Parathyroid adenoma (tissue), 2 donors: Measurements from ENCODE around the gene SLC12A9.
A peak's percentile ranks its signal among the peaks of the same experiment; 100 is the strongest.

Source experiments
- H2AFZ ChIP-seq: fragments of 300-600 bp; sonication (generic); one replicate; pipeline ENCODE4 v1.7.0; 2017; ENCODE audit warnings: antibody characterized with exemption, mild to moderate bottlenecking
- H3K27ac ChIP-seq: fragments of 300-600 bp; sonication (generic); one replicate; pipeline ENCODE4 v1.7.0; 2017
- H3K27me3 ChIP-seq: fragments of 300-600 bp; sonication (generic); one replicate; pipeline ENCODE4 v1.7.0; 2017; ENCODE audit warnings: low read length; ENCODE audit not compliant: control insufficient read depth, insufficient read depth
- H3K36me3 ChIP-seq: fragments of 300-600 bp; sonication (generic); one replicate; pipeline ENCODE4 v1.7.0; 2017; ENCODE audit warnings: low read length; ENCODE audit not compliant: control insufficient read depth, insufficient read depth
- H3K4me1 ChIP-seq: fragments of 300-600 bp; sonication (generic); one replicate; pipeline ENCODE4 v1.7.0; 2017; ENCODE audit warnings: control low read depth
- H3K4me2 ChIP-seq: fragments of 300-600 bp; sonication (generic); one replicate; pipeline ENCODE4 v1.7.0; 2017; ENCODE audit warnings: low read length
- H3K4me3 ChIP-seq: fragments of 300-600 bp; sonication (generic); one replicate; pipeline ENCODE4 v1.7.0; 2017; ENCODE audit warnings: low read depth, low read length
- H3K79me2 ChIP-seq: fragments of 300-600 bp; sonication (generic); one replicate; pipeline ENCODE4 v1.7.0; 2017; ENCODE audit warnings: control low read depth
- H3K9ac ChIP-seq: fragments of 300-600 bp; sonication (generic); one replicate; pipeline ENCODE4 v1.7.0; 2017; ENCODE audit warnings: mild to moderate bottlenecking
- H3K9me3 ChIP-seq: fragments of 300-600 bp; sonication (generic); one replicate; pipeline ENCODE4 v1.7.0; 2017; ENCODE audit warnings: low read length; ENCODE audit not compliant: control insufficient read depth
- CTCF ChIP-seq: fragments of 300-600 bp; sonication (generic); IDR thresholded peaks from one replicate; pipeline ENCODE4 v1.7.0; 2017; ENCODE audit warnings: antibody characterized with exemption, mild to moderate bottlenecking
- donor health status: primary hyperparathyroidism.

The SLC12A9 gene

GRCh38 chr7:100865372-100865911, 12.9 kb downstream of the SLC12A9 start:
- Histone ChIP-seq H3K4me1 (peaks cover 15% of the 10 kb centered on the region), H3K4me3 (peak overlapping the region; percentile 99), H3K36me3 (no peaks in the 10 kb centered on the region), H3K4me2 (no peak overlapping the region), H3K27me3 (no peaks in the 10 kb centered on the region), H3K9me3 (no peaks in the 10 kb centered on the region), H3K27ac (no peak overlapping the region), H3K79me2 (peaks cover 4% of the 10 kb centered on the region), H2AFZ (no peak overlapping the region), H3K9ac (no peak overlapping the region)
- no peak for TF ChIP-seq CTCF

GRCh38 chr7:100865938-100866728, 13.6 kb downstream of the SLC12A9 start:
- no peak overlapping the region for H3K9ac ChIP-seq
- H3K27ac ChIP-seq: peak overlapping the region; percentile 91
- peak overlapping the region; percentile 90 for H2AFZ ChIP-seq
- H3K36me3 ChIP-seq: no peaks in the 10 kb centered on the region
- no peaks in the 10 kb centered on the region for H3K9me3 ChIP-seq
- peak overlapping the region; percentile 99 for H3K4me3 ChIP-seq
- H3K79me2 ChIP-seq: peaks cover 4% of the 10 kb centered on the region
- TF ChIP-seq CTCF: no peak
- H3K4me1 ChIP-seq: peaks cover 15% of the 10 kb centered on the region
- H3K4me2 ChIP-seq: peak overlapping the region; percentile 95
- H3K27me3 ChIP-seq: no peaks in the 10 kb centered on the region

GRCh38 chr7:100866729-100867039, 14.2 kb downstream of the SLC12A9 start:
- peak overlapping the region; percentile 91 for H3K27ac ChIP-seq
- peaks cover 4% of the 10 kb centered on the region for H3K79me2 ChIP-seq
- no peaks in the 10 kb centered on the region for H3K36me3 ChIP-seq
- peak overlapping the region; percentile 95 for H3K4me2 ChIP-seq
- TF ChIP-seq CTCF: no peak
- H3K4me3 ChIP-seq: peak overlapping the region; percentile 99
- H3K9me3 ChIP-seq: no peaks in the 10 kb centered on the region
- peak overlapping the region; percentile 90 for H2AFZ ChIP-seq
- no peaks in the 10 kb centered on the region for H3K27me3 ChIP-seq
- H3K4me1 ChIP-seq: peaks cover 15% of the 10 kb centered on the region
- H3K9ac ChIP-seq: no peak overlapping the region

GRCh38 chr7:100867040-100867775, 14.7 kb downstream of the SLC12A9 start, which contains the start of gene TRIP6:
TSS of gene TRIP6 (plus strand) at chr7:100867387. CDS start at chr7:100867498, 111 bp downstream.
- peaks cover 15% of the 10 kb centered on the region for H3K4me1 ChIP-seq
- peaks cover 4% of the 10 kb centered on the region for H3K79me2 ChIP-seq
- no peaks in the 10 kb centered on the region for H3K27me3 ChIP-seq
- peak within 1 kb of the TSS; percentile 95 for H3K4me2 ChIP-seq
- peak within 1 kb of the TSS; percentile 90 for H2AFZ ChIP-seq
- no peak for TF ChIP-seq CTCF
- H3K4me3 ChIP-seq: peak within 1 kb of the TSS; percentile 99
- H3K9me3 ChIP-seq: no peaks in the 10 kb centered on the region
- H3K9ac ChIP-seq: peak within 1 kb of the TSS; percentile 94
- peak within 1 kb of the TSS; percentile 91 for H3K27ac ChIP-seq
- no peaks in the 10 kb centered on the region for H3K36me3 ChIP-seq
